ENCODE data around the gene METTL6.
"Not testable (repeated sequence)": the region's sequence is repeated elsewhere in the genome, so short reads cannot be mapped to it uniquely, and the experiment has no call there.

Gene METTL6

GRCh38 chr3:15403495-15403894 is 23.8 kb downstream of the METTL6 start:
- no peak for TF ChIP-seq CTCF (IDR thresholded peaks at IDR 0.05; ENCODE audit: low read depth, low read length)
- no peak overlapping the region for H3K4me3 ChIP-seq (ENCODE audit: low read depth, low read length)

GRCh38 chr3:15401936-15402335 is 25.4 kb downstream of the METTL6 start:
- H3K4me3 ChIP-seq (ENCODE audit: low read depth, low read length): no peak overlapping the region
- TF ChIP-seq CTCF (IDR thresholded peaks at IDR 0.05; ENCODE audit: low read depth, low read length): no peak

- H3K4me3 ChIP-seq (ENCODE audit: low read depth, low read length): no peak overlapping the region
- TF ChIP-seq CTCF (IDR thresholded peaks at IDR 0.05; ENCODE audit: low read depth, low read length): no peak
These were observed 27.4 kb downstream of the METTL6 start for GRCh38 chr3:15399970-15400369.

GRCh38 chr3:15398731-15399133 is 28.6 kb downstream of the METTL6 start:
- H3K4me3 ChIP-seq (ENCODE audit: low read depth, low read length): not testable (repeated sequence)

- not testable (repeated sequence) for H3K4me3 ChIP-seq (ENCODE audit: low read depth, low read length)
These were observed 34.1 kb downstream of the METTL6 start for GRCh38 chr3:15393252-15393651.

GRCh38 chr3:15391007-15391406 is 36.3 kb downstream of the METTL6 start:
- TF ChIP-seq CTCF (IDR thresholded peaks at IDR 0.05; ENCODE audit: low read depth, low read length): no peak
- H3K4me3 ChIP-seq (ENCODE audit: low read depth, low read length): no peak overlapping the region

- no peak overlapping the region for H3K4me3 ChIP-seq (ENCODE audit: low read depth, low read length)
- TF ChIP-seq CTCF (IDR thresholded peaks at IDR 0.05; ENCODE audit: low read depth, low read length): no peak
These were observed 36.9 kb downstream of the METTL6 start for GRCh38 chr3:15390460-15390859.

GRCh38 chr3:15388335-15388734 is 39.0 kb downstream of the METTL6 start:
- H3K4me3 ChIP-seq (ENCODE audit: low read depth, low read length): not testable (repeated sequence)

GRCh38 chr3:15387735-15388134 is 39.6 kb downstream of the METTL6 start:
- no peak overlapping the region for H3K4me3 ChIP-seq (ENCODE audit: low read depth, low read length)
- TF ChIP-seq CTCF (IDR thresholded peaks at IDR 0.05; ENCODE audit: low read depth, low read length): no peak

Data from WI38 (cell line).